ENCODE data around the gene FBXW9.

DNA sequence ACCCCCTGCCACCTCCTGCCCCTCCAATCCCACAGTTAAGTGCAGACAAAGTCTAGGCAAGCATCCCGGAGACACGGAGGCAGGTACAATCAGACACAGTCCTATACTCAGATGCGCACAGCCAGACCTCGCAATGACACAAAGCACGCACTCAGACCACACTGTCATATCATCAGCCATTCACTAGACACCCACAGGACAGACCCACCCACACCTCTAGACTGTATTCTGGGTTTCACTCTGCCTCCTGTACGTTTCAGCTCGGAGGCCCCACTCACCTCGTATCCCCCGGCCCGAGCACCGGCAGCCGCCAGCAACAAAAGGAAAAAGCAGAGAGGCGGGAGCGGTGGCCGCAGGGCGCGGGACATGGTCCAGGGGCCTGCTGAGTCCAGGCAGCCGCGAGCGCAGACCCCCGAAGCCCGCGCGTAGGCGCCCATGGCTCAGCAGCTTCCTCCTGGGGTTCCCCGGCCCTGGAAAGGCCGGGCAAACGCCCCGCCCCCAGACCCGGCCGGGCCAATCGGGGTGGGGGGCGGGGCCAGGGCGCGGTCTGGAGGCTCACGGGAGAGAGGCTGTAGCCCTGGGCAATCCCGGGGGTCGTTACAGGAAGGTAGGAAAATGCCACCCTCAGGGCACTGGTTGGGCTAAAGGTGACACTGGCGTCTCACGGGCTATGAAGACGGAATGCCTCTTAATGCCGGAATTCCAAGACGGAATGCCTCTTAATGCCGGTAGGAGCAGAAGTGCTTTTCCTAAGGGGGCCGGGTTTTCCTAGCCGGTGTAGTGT is 30.0 kb downstream of the FBXW9 start, which contains the start of the genes MAN2B1 and WDR83:
- TF ChIP-seq, protein P1, sequence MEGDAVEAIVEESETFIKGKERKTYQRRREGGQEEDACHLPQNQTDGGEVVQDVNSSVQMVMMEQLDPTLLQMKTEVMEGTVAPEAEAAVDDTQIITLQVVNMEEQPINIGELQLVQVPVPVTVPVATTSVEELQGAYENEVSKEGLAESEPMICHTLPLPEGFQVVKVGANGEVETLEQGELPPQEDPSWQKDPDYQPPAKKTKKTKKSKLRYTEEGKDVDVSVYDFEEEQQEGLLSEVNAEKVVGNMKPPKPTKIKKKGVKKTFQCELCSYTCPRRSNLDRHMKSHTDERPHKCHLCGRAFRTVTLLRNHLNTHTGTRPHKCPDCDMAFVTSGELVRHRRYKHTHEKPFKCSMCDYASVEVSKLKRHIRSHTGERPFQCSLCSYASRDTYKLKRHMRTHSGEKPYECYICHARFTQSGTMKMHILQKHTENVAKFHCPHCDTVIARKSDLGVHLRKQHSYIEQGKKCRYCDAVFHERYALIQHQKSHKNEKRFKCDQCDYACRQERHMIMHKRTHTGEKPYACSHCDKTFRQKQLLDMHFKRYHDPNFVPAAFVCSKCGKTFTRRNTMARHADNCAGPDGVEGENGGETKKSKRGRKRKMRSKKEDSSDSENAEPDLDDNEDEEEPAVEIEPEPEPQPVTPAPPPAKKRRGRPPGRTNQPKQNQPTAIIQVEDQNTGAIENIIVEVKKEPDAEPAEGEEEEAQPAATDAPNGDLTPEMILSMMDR (IDR thresholded peaks at IDR 0.05; ENCODE audit: low read depth, low read length): no peak
- peak; percentile 61 for TF ChIP-seq POLR2A (IDR thresholded peaks at IDR 0.05; ENCODE audit: extremely low read depth, insufficient read length)
- TF ChIP-seq, protein P2, sequence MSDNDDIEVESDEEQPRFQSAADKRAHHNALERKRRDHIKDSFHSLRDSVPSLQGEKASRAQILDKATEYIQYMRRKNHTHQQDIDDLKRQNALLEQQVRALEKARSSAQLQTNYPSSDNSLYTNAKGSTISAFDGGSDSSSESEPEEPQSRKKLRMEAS (IDR thresholded peaks at IDR 0.05; ENCODE audit: low read depth, low read length): no peak
